C1 segment of cervical spinal cord (tissue), 14 donors: Measurements from ENCODE around the gene LZTR1.
"Not testable (repeated sequence)": the region's sequence is repeated elsewhere in the genome, so short reads cannot be mapped to it uniquely, and the experiment has no call there.

Experiments
- DNase-seq, 14 donors: peaks; one replicate each; lab custom pipeline; 2025; lab: John Stamatoyannopoulos, UW

Gene LZTR1

GRCh38 chr22:21032037-21032867, 50.2 kb downstream of the LZTR1 start, which contains the start of gene SLC7A4:
TSS of gene SLC7A4 (minus strand) at chr22:21032561. CDS start at chr22:21031812, 749 bp downstream.
- peak in 1 of 14 donors; percentile 48 for DNase-seq

GRCh38 chr22:21032868-21033688, 51.0 kb downstream of the LZTR1 start:
- no peak for DNase-seq

GRCh38 chr22:21033895-21034294, 51.8 kb downstream of the LZTR1 start:
- DNase-seq, result no peak

- DNase-seq, result no peak
These were observed 52.9 kb downstream of the LZTR1 start for GRCh38 chr22:21034989-21035388.

GRCh38 chr22:21038405-21038804, 56.3 kb downstream of the LZTR1 start:
- no peak for DNase-seq

- not testable (repeated sequence) for DNase-seq
These were observed 57.1 kb downstream of the LZTR1 start for GRCh38 chr22:21039158-21039557.

- no peak for DNase-seq
These were observed 59.8 kb downstream of the LZTR1 start for GRCh38 chr22:21041937-21042336.

- no peak for DNase-seq
These were observed 61.1 kb downstream of the LZTR1 start for GRCh38 chr22:21042978-21043859.

GRCh38 chr22:21043860-21044535, 61.9 kb downstream of the LZTR1 start:
- DNase-seq, result no peak

GRCh38 chr22:21044931-21045584, 63.0 kb downstream of the LZTR1 start:
- peak in 2 of 14 donors; percentile 1 to 15 for DNase-seq

GRCh38 chr22:21045585-21046294, 63.6 kb downstream of the LZTR1 start, which contains the start of gene LRRC74B:
TSS of gene LRRC74B (plus strand) at chr22:21045946. CDS start at chr22:21045987, 41 bp downstream.
- peak; percentile 17 to 86 (median 74) for DNase-seq

GRCh38 chr22:21047035-21047661, 65.1 kb downstream of the LZTR1 start:
- DNase-seq, result no peak

- DNase-seq, result no peak
These were observed 65.6 kb downstream of the LZTR1 start for GRCh38 chr22:21047730-21048129.

- not testable (repeated sequence) for DNase-seq
These were observed 66.4 kb downstream of the LZTR1 start for GRCh38 chr22:21048448-21048847.
